ENCODE measurements around the gene AHSG.

DNA sequence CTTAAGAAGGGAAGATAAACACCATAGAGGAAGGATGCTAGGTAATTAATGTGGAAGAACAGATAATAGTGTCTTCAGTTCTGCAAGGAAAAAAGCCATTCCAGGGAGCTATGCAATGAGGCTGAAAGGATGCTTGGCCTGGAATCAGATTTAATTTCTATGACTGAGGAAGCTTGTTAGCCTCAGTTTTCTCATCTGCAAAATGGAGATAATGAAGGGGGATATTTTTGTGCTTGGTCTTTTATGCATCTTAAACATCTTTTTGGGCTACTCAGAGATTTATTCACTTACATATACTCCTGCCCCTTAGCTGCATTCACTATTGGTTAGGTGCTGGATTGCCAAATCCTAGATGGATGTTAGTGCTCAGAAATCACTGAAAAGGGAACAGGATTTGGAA is 25.7 kb upstream of the AHSG start:
- TF ChIP-seq EZH2 (IDR thresholded peaks at IDR 0.05; ENCODE audit: low read length, missing control alignments) = no peak
- TF ChIP-seq, protein P1, sequence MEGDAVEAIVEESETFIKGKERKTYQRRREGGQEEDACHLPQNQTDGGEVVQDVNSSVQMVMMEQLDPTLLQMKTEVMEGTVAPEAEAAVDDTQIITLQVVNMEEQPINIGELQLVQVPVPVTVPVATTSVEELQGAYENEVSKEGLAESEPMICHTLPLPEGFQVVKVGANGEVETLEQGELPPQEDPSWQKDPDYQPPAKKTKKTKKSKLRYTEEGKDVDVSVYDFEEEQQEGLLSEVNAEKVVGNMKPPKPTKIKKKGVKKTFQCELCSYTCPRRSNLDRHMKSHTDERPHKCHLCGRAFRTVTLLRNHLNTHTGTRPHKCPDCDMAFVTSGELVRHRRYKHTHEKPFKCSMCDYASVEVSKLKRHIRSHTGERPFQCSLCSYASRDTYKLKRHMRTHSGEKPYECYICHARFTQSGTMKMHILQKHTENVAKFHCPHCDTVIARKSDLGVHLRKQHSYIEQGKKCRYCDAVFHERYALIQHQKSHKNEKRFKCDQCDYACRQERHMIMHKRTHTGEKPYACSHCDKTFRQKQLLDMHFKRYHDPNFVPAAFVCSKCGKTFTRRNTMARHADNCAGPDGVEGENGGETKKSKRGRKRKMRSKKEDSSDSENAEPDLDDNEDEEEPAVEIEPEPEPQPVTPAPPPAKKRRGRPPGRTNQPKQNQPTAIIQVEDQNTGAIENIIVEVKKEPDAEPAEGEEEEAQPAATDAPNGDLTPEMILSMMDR (conservative IDR thresholded peaks at IDR 0.05 in 1 of 2, IDR thresholded peaks at IDR 0.05 in 1 of 2; ENCODE audit: low read depth in 1 of 2, low read length in 2 of 2) = no peak

Data from fibroblast of lung (primary cell).